ENCODE measurements around the gene UBXN10.

- TF ChIP-seq, protein P1, sequence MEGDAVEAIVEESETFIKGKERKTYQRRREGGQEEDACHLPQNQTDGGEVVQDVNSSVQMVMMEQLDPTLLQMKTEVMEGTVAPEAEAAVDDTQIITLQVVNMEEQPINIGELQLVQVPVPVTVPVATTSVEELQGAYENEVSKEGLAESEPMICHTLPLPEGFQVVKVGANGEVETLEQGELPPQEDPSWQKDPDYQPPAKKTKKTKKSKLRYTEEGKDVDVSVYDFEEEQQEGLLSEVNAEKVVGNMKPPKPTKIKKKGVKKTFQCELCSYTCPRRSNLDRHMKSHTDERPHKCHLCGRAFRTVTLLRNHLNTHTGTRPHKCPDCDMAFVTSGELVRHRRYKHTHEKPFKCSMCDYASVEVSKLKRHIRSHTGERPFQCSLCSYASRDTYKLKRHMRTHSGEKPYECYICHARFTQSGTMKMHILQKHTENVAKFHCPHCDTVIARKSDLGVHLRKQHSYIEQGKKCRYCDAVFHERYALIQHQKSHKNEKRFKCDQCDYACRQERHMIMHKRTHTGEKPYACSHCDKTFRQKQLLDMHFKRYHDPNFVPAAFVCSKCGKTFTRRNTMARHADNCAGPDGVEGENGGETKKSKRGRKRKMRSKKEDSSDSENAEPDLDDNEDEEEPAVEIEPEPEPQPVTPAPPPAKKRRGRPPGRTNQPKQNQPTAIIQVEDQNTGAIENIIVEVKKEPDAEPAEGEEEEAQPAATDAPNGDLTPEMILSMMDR (IDR thresholded peaks at IDR 0.05) = no peak
- TF ChIP-seq EZH2phosphoT487 (IDR thresholded peaks at IDR 0.05) = no peak
These were observed 1.4 kb upstream of the UBXN10 start for GRCh38 chr1:20184481-20184900.

Measured in neural progenitor cell (in vitro differentiated cells).